A673 (cell line): Measurements from ENCODE around the gene SFXN2. TPM values are rescaled to one million over a fixed set of nuclear protein-coding genes. Genes with fewer than 3 reads are reported as not detected.

Experiments used
- BruUV-seq: library from RNA; stranded (reverse); fragments of 400-500 nt; replicated peaks from 2 replicates; lab custom pipeline; 2021; lab: Mats Ljungman, UMichigan
- CTCF ChIA-PET: fragments of 300-600 bp; sonication (Branson Sonifier 250); formaldehyde crosslinking; loops from one replicate; lab custom pipeline; 2022; ENCODE audit warnings: antibody characterized with exemption; lab: Charles Lee
- POLR2A ChIA-PET: fragments of 300-600 bp; sonication (Branson Sonifier 250); formaldehyde crosslinking; loops from one replicate; lab custom pipeline; 2022; ENCODE audit warnings: antibody characterized with exemption; ENCODE audit not compliant: low non-redundant PET; lab: Charles Lee
- DNase-seq: peaks from one replicate; pipeline ENCODE4 v3.0.0-alpha.2; 2015; ENCODE audit warnings: low spot score
- H3K27ac ChIP-seq: fragments of 200-600 bp; sonication (generic); 2 replicates; pipeline ENCODE4 v1.5.1; 2016; ENCODE audit warnings: mixed run types, low read depth, mild to moderate bottlenecking, mixed read lengths, antibody characterized with exemption, low read length; ENCODE audit not compliant: poor library complexity, severe bottlenecking
- H3K27me3 ChIP-seq: fragments of 200-600 bp; sonication (generic); replicated peaks from 2 replicates; pipeline ENCODE4 v1.6.1; 2017; ENCODE audit warnings: mixed run types, low read depth, mild to moderate bottlenecking, mixed read lengths, antibody characterized with exemption, low read length; ENCODE audit not compliant: insufficient read depth, poor library complexity
- H3K36me3 ChIP-seq: fragments of 200-600 bp; sonication (generic); 2 replicates; pipeline ENCODE4 v1.6.1; 2016; ENCODE audit warnings: mixed run types, mild to moderate bottlenecking, mixed read lengths, antibody characterized with exemption, low read length; ENCODE audit not compliant: insufficient read depth, poor library complexity, severe bottlenecking
- H3K4me1 ChIP-seq: fragments of 200-600 bp; sonication (generic); 2 replicates; pipeline ENCODE4 v1.6.1; 2017; ENCODE audit warnings: mixed run types, mild to moderate bottlenecking, mixed read lengths, antibody characterized with exemption, low read length; ENCODE audit not compliant: insufficient read depth, poor library complexity, severe bottlenecking
- H3K4me3 ChIP-seq: fragments of 200-600 bp; sonication (generic); 2 replicates; pipeline ENCODE4 v1.5.1; 2016; ENCODE audit warnings: low read depth, mixed run types, mild to moderate bottlenecking, mixed read lengths, low read length; ENCODE audit not compliant: poor library complexity, severe bottlenecking
- H3K9me3 ChIP-seq: fragments of 200-600 bp; sonication (generic); 2 replicates; pipeline ENCODE4 v1.6.1; 2016; ENCODE audit warnings: mixed run types, low read depth, mild to moderate bottlenecking, mixed read lengths, antibody characterized with exemption, low read length; ENCODE audit not compliant: poor library complexity, severe bottlenecking
- CTCF ChIP-seq: fragments of 300-800, 200-600 bp; sonication (generic); conservative IDR thresholded peaks from 2 replicates; pipeline ENCODE4 v1.5.1; 2017; ENCODE audit warnings: low read depth, mild to moderate bottlenecking, antibody characterized with exemption, low read length, moderate library complexity, mixed read lengths
- EZH2 ChIP-seq: fragments of 200-600 bp; sonication (generic); IDR thresholded peaks from 2 replicates; pipeline ENCODE4 v1.6.1; 2017; ENCODE audit warnings: borderline replicate concordance, low read depth, mild to moderate bottlenecking, mixed read lengths, antibody characterized with exemption, low read length; ENCODE audit not compliant: poor library complexity, severe bottlenecking
- intact Hi-C: fragments of 100-400 bp; cut with micrococcal nuclease; formaldehyde crosslinking; loops from one replicate; pipeline ENCODE4 v1.10.0; 2022; ENCODE audit not compliant: unreplicated experiment
- total RNA-seq: library from RNA; stranded (reverse); gene quantifications from 2 replicates; pipeline ENCODE4 v1.2.3, GENCODE V29; 2021

Gene SFXN2
- total RNA-seq, 1 experiment from 2014 or later, result 19.5 TPM

GRCh38 chr10:102759497-102760210 is 45.2 kb downstream of the SFXN2 start:
- no peak for DNase-seq
- Histone ChIP-seq H3K4me1 (peaks cover 17% of the 10 kb centered on the region), H3K27me3 (no peaks in the 10 kb centered on the region), H3K36me3 (no peaks in the 10 kb centered on the region), H3K4me3 (no peak overlapping the region), H3K9me3 (peaks cover 5% of the 10 kb centered on the region), H3K27ac (no peak overlapping the region)
- intact Hi-C loops, result no loop called here
- no TSS peak for BruUV-seq
- POLR2A ChIA-PET, result no interaction called here
- TF ChIP-seq CTCF, result no peak
- no peak for TF ChIP-seq EZH2
- CTCF ChIA-PET, result no interaction called here

GRCh38 chr10:102761981-102762380 is 47.5 kb downstream of the SFXN2 start:
- H3K4me3 ChIP-seq, result no peak overlapping the region
- H3K36me3 ChIP-seq, result no peaks in the 10 kb centered on the region
- H3K27ac ChIP-seq, result no peak overlapping the region
- CTCF ChIA-PET, result interaction anchor here (0.6 kb wide), 1 partner anchor 311 kb away, joined by 7 read pairs; no protein-coding TSS in a partner anchor
- H3K9me3 ChIP-seq, result peaks cover 5% of the 10 kb centered on the region
- intact Hi-C loops, result no loop called here
- DNase-seq, result no peak
- H3K4me1 ChIP-seq, result peaks cover 28% of the 10 kb centered on the region
- no peaks in the 10 kb centered on the region for H3K27me3 ChIP-seq
- POLR2A ChIA-PET, result no interaction called here
- no TSS peak for BruUV-seq
- TF ChIP-seq CTCF (no peak), EZH2 (no peak)

GRCh38 chr10:102762401-102763015 is 48.1 kb downstream of the SFXN2 start:
- Histone ChIP-seq H3K4me1 (peaks cover 29% of the 10 kb centered on the region), H3K27me3 (no peaks in the 10 kb centered on the region), H3K27ac (no peak overlapping the region), H3K4me3 (no peak overlapping the region), H3K36me3 (no peaks in the 10 kb centered on the region), H3K9me3 (peaks cover 5% of the 10 kb centered on the region)
- intact Hi-C loops, result no loop called here
- BruUV-seq, result no TSS peak
- no peak for DNase-seq
- CTCF ChIA-PET, result no interaction called here
- TF ChIP-seq CTCF, result no peak
- no peak for TF ChIP-seq EZH2
- POLR2A ChIA-PET, result no interaction called here
